Lower leg skin (tissue), 4 donors: ENCODE results near the gene NCMAP. TPM values are rescaled to one million over a fixed set of nuclear protein-coding genes. Genes with fewer than 3 reads are reported as not detected.

Experiments
- DNase-seq, 2 donors: peaks; one replicate each; pipeline ENCODE4 v3.0.0-alpha.2; 2019; ENCODE audit warnings: low spot score in 2 of 2
- H3K4me3 ChIP-seq: fragments of 200-600 bp; sonication (generic); 2 replicates; pipeline ENCODE4 v1.5.1; 2017; ENCODE audit warnings: mild to moderate bottlenecking, low read depth; ENCODE audit not compliant: poor library complexity, severe bottlenecking
- POLR2A ChIP-seq, 2 donors: fragments of 450-650 bp; IDR thresholded peaks; one replicate each; pipeline ENCODE4 v1.6.1; 2016 to 2017; ENCODE audit warnings: antibody characterized with exemption in 2 of 2, mild to moderate bottlenecking in 1 of 2, moderate library complexity in 1 of 2
- WGBS, 2 donors: methylation state at CpG; one replicate each; pipeline ENCODE4 v1.1.5; 2018; 5-methylcytosine and 5-hydroxymethylcytosine counted together
- intact Hi-C: fragments of 100-400 bp; cut with DNase I; formaldehyde crosslinking; loops from one replicate; pipeline ENCODE4 v1.15.0; 2023; ENCODE audit warnings: low total_unique reads
- total RNA-seq, 4 donors: library from RNA; depleted of rRNA; stranded (reverse); fragments of >200 nt; gene quantifications; one replicate each; pipeline ENCODE4 v1.1.0, GENCODE V29; 2016
- TF ChIP-seq, protein P1 (sequence below), 3 donors: fragments of 450-650 bp; IDR thresholded peaks; one replicate each; pipeline ENCODE4 v1.5.1; 2016; ENCODE audit warnings: antibody characterized with exemption in 3 of 3, mild to moderate bottlenecking in 3 of 3, moderate library complexity in 2 of 3

The NCMAP gene
- total RNA-seq, 4 donors from 2014 or later = 0.21 to 1.3 (median 0.60) TPM

- TF ChIP-seq, protein P1, sequence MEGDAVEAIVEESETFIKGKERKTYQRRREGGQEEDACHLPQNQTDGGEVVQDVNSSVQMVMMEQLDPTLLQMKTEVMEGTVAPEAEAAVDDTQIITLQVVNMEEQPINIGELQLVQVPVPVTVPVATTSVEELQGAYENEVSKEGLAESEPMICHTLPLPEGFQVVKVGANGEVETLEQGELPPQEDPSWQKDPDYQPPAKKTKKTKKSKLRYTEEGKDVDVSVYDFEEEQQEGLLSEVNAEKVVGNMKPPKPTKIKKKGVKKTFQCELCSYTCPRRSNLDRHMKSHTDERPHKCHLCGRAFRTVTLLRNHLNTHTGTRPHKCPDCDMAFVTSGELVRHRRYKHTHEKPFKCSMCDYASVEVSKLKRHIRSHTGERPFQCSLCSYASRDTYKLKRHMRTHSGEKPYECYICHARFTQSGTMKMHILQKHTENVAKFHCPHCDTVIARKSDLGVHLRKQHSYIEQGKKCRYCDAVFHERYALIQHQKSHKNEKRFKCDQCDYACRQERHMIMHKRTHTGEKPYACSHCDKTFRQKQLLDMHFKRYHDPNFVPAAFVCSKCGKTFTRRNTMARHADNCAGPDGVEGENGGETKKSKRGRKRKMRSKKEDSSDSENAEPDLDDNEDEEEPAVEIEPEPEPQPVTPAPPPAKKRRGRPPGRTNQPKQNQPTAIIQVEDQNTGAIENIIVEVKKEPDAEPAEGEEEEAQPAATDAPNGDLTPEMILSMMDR (IDR thresholded peaks at IDR 0.05) = no peak
- no peak for TF ChIP-seq POLR2A (IDR thresholded peaks at IDR 0.05)
- WGBS, 2 donors = 71 to 75% methylated on average over 6 of the region's 6 CpGs
- DNase-seq = peak in 1 of 2 donors; percentile 28
- intact Hi-C loops = no loop called here
- no peak overlapping the region for H3K4me3 ChIP-seq
These were observed 4.5 kb downstream of the NCMAP start for GRCh38 chr1:24560361-24560760.

DNA sequence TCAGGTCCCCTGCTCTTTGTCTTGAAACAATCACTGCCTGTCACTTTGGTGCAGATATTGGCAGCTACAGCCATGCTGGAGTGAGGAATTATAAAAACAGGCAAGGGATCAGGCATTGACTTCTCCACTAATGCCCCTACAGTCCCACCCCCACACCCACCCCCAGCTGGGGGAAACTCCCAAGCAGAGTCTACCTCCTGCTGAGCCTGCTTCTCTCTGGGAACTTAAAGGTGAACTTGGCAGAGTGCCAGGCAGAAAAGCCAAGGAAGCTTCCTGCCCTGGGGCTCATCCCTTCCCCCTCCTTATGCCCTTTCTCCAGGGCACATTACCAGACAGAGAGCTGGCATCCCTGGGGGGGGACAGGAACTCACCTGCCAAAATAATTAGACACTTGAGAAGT, 6.7 kb downstream of the NCMAP start:
- no peak for TF ChIP-seq POLR2A (IDR thresholded peaks at IDR 0.05)
- TF ChIP-seq, protein P1 (IDR thresholded peaks at IDR 0.05) = no peak
- no peak overlapping the region for H3K4me3 ChIP-seq
- DNase-seq = no peak
- intact Hi-C loops = no loop called here

DNA sequence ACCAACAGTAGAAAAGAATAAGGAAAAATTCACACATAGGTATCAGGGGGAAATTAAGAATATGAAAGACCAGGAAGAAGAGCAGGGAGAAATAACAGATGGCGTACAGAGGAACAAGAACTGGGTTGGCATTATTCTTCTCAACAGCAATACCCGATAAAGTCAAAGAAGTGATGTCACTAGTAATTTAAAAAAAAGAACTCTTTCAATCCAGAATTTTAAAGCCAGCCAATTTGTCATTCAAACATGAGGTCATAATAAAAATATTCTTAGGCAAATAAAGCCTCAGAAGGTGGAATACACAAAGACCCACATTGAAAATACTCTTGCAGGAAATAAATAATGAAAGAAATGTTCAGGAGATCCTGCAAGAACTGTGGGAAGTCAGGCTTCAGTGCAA, 8.8 kb downstream of the NCMAP start:
- TF ChIP-seq POLR2A (IDR thresholded peaks at IDR 0.05) = no peak
- TF ChIP-seq, protein P1 (IDR thresholded peaks at IDR 0.05) = no peak
- DNase-seq = no peak
- intact Hi-C loops = no loop called here
- 54 to 61% methylated on average over 2 of the region's 2 CpGs for WGBS, 2 donors
- no peak overlapping the region for H3K4me3 ChIP-seq

DNA sequence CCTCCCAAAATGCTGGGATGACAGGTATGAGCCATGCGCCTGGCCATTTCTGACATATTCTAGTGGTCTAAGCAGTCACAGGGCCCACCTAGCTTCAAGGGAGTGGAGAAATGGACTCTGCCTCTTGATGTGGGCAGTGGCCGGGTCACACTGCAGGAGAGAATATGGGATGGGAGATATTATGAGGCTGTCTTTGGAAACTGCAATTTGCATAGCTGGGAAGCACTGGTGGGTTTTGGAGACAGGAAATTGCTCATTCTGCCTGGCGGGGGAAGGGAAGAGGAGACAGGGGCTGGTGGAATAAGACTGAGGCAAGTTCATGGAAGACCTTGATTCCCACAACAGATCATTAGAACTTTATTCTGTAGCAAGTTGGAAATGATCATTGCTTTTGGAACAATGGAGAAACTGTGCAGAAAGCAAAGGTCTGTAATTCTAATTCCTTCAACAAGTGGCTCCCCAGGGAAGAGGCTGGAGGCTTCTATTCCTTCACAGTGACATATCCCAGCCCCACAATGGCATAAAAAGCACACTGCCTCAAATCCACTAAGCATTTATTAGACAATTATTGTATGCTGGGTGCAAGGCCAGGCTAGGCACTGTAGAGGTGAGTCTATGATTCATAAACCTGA, 10.5 kb downstream of the NCMAP start:
- intact Hi-C loops = no loop called here
- 78 to 85% methylated on average over 3 of the region's 3 CpGs for WGBS, 2 donors
- H3K4me3 ChIP-seq = no peak overlapping the region
- TF ChIP-seq, protein P1 (IDR thresholded peaks at IDR 0.05) = no peak
- no peak for TF ChIP-seq POLR2A (IDR thresholded peaks at IDR 0.05)
- DNase-seq = no peak

DNA sequence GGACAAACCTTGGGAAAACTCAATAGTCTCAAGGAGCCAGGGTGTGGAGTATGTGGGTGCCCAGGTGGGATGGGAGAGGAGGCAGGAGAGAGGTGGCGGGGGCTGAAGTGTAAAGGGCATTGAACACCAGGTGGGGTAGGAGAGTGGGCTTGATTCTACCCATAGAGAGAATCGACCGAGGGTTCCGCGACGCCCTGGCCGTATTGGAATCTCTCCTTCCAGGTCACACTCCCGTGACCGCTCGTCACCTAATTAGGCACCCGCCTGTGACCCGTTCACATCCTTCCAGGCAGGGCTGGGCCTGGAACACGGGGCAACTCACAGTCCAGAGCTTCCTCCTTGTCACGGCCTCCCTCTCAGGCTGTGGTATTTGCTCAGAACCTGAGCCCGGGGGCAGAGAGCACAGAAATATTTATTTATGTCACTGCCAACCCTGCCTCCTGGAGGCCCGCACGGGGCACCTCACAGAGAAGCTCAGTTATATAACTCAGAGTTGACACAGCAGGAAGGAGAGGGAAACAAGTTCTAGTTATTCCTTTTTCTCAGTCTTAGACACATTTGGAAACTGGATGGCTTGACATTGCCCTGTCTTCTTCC, 12.0 kb downstream of the NCMAP start:
- H3K4me3 ChIP-seq = no peak overlapping the region
- 35 to 45% methylated on average over 17 of the region's 17 CpGs for WGBS, 2 donors
- peak in 1 of 2 donors; percentile 23 for DNase-seq
- TF ChIP-seq, protein P1 (IDR thresholded peaks at IDR 0.05) = no peak
- TF ChIP-seq POLR2A (IDR thresholded peaks at IDR 0.05) = no peak
- intact Hi-C loops = no loop called here

DNA sequence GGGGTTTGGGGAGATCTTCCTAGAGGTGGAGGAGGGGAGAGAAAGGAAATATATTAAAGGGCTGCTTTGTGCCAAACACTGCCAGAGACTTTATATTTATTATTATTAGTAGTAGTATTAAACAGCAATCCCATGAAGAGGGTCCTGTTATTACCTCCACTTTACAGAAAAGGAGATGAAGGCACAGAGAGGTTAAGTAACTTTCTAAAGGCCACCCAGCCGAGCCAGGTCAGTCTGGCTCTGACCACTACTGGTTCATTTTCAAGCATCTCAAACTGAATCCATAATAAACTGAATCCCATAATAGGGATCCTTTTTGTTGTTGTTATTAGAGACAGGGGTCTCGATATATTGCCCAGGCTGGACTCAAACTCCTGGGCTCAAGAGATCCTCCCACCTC, 12.6 kb downstream of the NCMAP start:
- no peak overlapping the region for H3K4me3 ChIP-seq
- WGBS, 2 donors = 85 to 94% methylated on average over 2 of the region's 2 CpGs
- TF ChIP-seq POLR2A (IDR thresholded peaks at IDR 0.05) = no peak
- TF ChIP-seq, protein P1 (IDR thresholded peaks at IDR 0.05) = no peak
- intact Hi-C loops = no loop called here
- DNase-seq = no peak
